Heart right ventricle (tissue), 16 donors: ENCODE data around the gene NPHP4. TPM values are rescaled to one million over a fixed set of nuclear protein-coding genes. Genes with fewer than 3 reads are reported as not detected.

ENCODE experiments used
- ATAC-seq, 8 donors: fragments of 200-7000 bp; cut with Tn5 transposase; one replicate each; pipeline ENCODE4 v1.9.1; 2020; ENCODE audit warnings: mild to moderate bottlenecking in 8 of 8, moderate library complexity in 8 of 8, moderate number of reproducible peaks in 1 of 8
- DNase-seq, 2 donors: peaks; one replicate each; pipeline ENCODE4 v3.0.0-alpha.2; 2020
- H3K27ac ChIP-seq, 10 donors: fragments of 200-600 bp; sonication (generic) in 2 of 10; one replicate each; pipeline versions ENCODE4 v1.5.0 to v1.8.0; 2020 to 2022; ENCODE audit warnings: mild to moderate bottlenecking in 3 of 10
- H3K27me3 ChIP-seq, 7 donors: fragments of 200-600 bp; one replicate each; pipeline ENCODE4 v1.8.0; 2021 to 2022; ENCODE audit warnings: mild to moderate bottlenecking in 2 of 7
- H3K36me3 ChIP-seq, 9 donors: fragments of 200-600 bp; sonication (generic) in 1 of 9; one replicate each; pipeline versions ENCODE4 v1.5.0 to v1.8.0; 2020 to 2022; ENCODE audit warnings: mild to moderate bottlenecking in 2 of 9
- H3K4me1 ChIP-seq, 9 donors: fragments of 200-600 bp; sonication (generic) in 1 of 9; one replicate each; pipeline versions ENCODE4 v1.5.0 to v1.8.0; 2020 to 2022; ENCODE audit warnings: mild to moderate bottlenecking in 4 of 9
- H3K4me3 ChIP-seq, 10 donors: fragments of 200-600 bp; sonication (generic) in 2 of 10; one replicate each; pipeline versions ENCODE4 v1.5.0 to v1.8.0; 2020 to 2022; ENCODE audit warnings: mild to moderate bottlenecking in 7 of 10, moderate library complexity in 2 of 10
- H3K9me3 ChIP-seq, 11 donors: fragments of 200-600 bp in 10 of 11; sonication (generic) in 2 of 11; one replicate each; pipeline versions ENCODE4 v1.5.0 to v1.8.0; 2013 to 2022; ENCODE audit warnings: mild to moderate bottlenecking in 2 of 11, control low read depth in 1 of 11, moderate library complexity in 1 of 11
- WGBS, 2 donors: extraction: QIAGEN DNeasy Blood & Tissue Kit; methylation state at CpG; one replicate each; pipeline ENCODE4 v1.1.7; 2013; ENCODE audit warnings: inconsistent platforms in 1 of 2; 5-methylcytosine and 5-hydroxymethylcytosine counted together
- intact Hi-C, 10 donors: fragments of 100-400 bp; cut with DNase I; formaldehyde crosslinking; loops; one replicate each; pipeline versions ENCODE4 v1.11.1 to v1.14.2; 2022
- polyA plus RNA-seq, 2 donors: library from polyadenylated mRNA; stranded (reverse); fragments of 200-250 nt; gene quantifications; one replicate each; pipeline ENCODE4 v1.2.3, GENCODE V29; 2013
- total RNA-seq, 10 donors: library from RNA; stranded (reverse); fragmentation: NEBNext Ultra II Directional in 3 of 10; extraction: Animal tissue kit (Norgen Biotek cat#: 25700) in 3 of 10; gene quantifications; one replicate each; pipeline versions ENCODE4 v1.2.1 to v1.2.4, GENCODE V29; 2021 to 2023
- TF ChIP-seq, protein P1 (sequence below), 9 donors: fragments of 200-600 bp; sonication (generic) in 2 of 9; IDR thresholded peaks; one replicate each; pipeline versions ENCODE4 v1.5.0 to v1.8.0; 2021 to 2022; ENCODE audit warnings: antibody characterized with exemption in 9 of 9, mild to moderate bottlenecking in 5 of 9, moderate library complexity in 1 of 9
- donor health status: Arrhythmogenic right ventricular cardiomyopathy.
- donor health status: ischemic (EF 13 %, LVEDD 7.1; RV severe dilation, severe dysfunction).
- donor health status: healthy with polysubstance abuse.
- donor health status: DM: no; HTN: yes; CAD: no.
- donor health status: DM: no; HTN: no; CAD: no.
- donor health status: ischemic (EF 25% LVEDD 6.9; RV normal size, moderate dysfunction).
- donor health status: ischemic (EF 25% LVEDD 5.7; RV mildly dilated, moderate dysfunction).
- donor health status: healthy.
- donor health status: DM: yes; HTN: yes; CAD: no.
- donor health status: Ischemic cardiomyopathy.
- donor health status: ischemic (EF 35%, LVEDD 5.7; RV mildly dilated, moderate dysfunction).
- donor health status: nonischemic (EF 11% LVEDD 7.7; RV severe dilation, severe dysfunction).
- donor health status: DM: yes; HTN: yes; CAD: no.
- donor health status: PGD.
- donor health status: ischemic (EF 29% LVEDD 5.4; RV normal size, mild dysfunction).
- donor health status: nonischemic (EF 23%, LVEDD 6.1; RV moderate dilation, normal function).

Gene NPHP4
- total and polyA plus RNA-seq, 12 donors: 2.4 to 5.7 (median 3.3) TPM

DNA sequence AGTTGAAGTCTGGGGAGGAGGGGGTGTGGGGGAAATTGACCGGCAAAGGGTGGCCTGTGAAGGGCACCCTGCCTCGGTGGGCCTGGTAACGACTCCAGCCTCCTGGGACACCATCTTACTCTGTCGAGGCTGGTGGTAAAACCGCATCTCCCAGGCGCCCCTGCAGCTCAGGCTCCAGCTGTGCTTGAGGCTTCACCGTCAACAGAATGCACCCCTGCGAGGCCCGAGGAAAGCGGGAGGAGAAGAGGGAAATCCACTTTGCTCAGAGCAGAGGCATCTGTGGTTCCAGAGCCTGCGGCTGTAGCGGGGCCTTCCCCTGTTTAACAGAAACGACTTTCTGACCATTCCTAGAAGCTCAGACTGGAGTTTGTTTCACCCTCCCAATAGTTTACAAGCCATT is 165.6 kb downstream of the NPHP4 start:
- WGBS, 2 donors: 36 to 40% methylated on average over 13 of the region's 13 CpGs
- ATAC-seq: no peak

DNA sequence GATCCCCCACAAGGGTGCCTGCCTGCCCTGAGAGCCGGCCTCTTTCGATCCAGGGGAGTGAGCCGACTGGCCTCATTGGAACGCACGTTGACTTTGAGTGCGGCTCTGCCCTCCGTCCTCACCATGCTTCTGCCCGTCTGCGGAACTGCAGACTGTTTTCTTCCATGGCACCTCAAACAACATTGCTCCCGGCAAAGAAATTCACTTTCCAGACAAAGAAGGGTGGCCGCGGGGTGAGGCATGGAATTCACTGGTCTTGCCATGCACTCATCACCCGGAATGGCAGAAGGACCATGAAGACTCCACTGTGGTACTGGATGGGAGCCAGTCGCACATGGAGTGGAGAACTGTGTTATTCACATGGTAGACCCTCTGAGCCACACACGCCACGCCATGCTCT is 169.5 kb downstream of the NPHP4 start:
- Histone ChIP-seq H3K27me3 (peaks cover 0 to 35% (median 12%) of the 10 kb centered on the region in 7 donors), H3K4me1 (no peaks in the 10 kb centered on the region), H3K9me3 (peaks cover 0 to 3% (median 0%) of the 10 kb centered on the region in 11 donors), H3K27ac (no peak overlapping the region), H3K4me3 (no peak overlapping the region), H3K36me3 (no peaks in the 10 kb centered on the region)
- intact Hi-C loops: no loop called here
- TF ChIP-seq, protein P1, sequence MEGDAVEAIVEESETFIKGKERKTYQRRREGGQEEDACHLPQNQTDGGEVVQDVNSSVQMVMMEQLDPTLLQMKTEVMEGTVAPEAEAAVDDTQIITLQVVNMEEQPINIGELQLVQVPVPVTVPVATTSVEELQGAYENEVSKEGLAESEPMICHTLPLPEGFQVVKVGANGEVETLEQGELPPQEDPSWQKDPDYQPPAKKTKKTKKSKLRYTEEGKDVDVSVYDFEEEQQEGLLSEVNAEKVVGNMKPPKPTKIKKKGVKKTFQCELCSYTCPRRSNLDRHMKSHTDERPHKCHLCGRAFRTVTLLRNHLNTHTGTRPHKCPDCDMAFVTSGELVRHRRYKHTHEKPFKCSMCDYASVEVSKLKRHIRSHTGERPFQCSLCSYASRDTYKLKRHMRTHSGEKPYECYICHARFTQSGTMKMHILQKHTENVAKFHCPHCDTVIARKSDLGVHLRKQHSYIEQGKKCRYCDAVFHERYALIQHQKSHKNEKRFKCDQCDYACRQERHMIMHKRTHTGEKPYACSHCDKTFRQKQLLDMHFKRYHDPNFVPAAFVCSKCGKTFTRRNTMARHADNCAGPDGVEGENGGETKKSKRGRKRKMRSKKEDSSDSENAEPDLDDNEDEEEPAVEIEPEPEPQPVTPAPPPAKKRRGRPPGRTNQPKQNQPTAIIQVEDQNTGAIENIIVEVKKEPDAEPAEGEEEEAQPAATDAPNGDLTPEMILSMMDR (IDR thresholded peaks at IDR 0.05): no peak
- DNase-seq (no peak), ATAC-seq (no peak)
- WGBS, 2 donors: 89 to 93% methylated on average over 16 of the region's 16 CpGs

More for the DNA sequence above, 165.6 kb downstream of the NPHP4 start:
- TF ChIP-seq, protein P1 (IDR thresholded peaks at IDR 0.05): no peak
- H3K27me3 ChIP-seq: peaks cover 0 to 29% (median 19%) of the 10 kb centered on the region in 7 donors
- H3K36me3 ChIP-seq: no peaks in the 10 kb centered on the region
- H3K9me3 ChIP-seq: peaks cover 0 to 3% (median 0%) of the 10 kb centered on the region in 11 donors
- intact Hi-C loops: loop anchor here in 1 of 10 donors (1.0 kb wide), 1 partner anchor 15 kb away; no protein-coding TSS in a partner anchor
- no peaks in the 10 kb centered on the region for H3K4me1 ChIP-seq
- DNase-seq: no peak
- H3K27ac ChIP-seq: no peak overlapping the region
- no peak overlapping the region for H3K4me3 ChIP-seq

DNA sequence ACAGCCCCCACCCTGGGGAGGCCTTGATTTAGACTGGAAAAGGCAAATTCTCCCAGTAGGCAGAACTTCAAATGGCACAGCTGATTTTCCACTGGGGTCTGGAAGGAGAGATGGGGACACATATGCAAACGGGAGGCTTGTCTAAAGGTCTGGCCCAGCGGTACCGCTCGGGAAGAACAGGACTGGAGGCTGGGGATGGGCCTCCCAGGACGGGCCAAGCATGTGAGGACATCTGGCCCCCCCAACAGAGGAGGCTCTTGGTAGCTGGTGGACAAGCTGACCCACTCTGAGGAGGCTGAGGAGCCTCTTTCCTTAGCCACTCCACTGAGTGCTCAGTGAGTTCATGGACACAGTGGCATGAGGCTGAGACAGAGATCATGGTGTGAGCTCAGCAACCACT is 170.0 kb downstream of the NPHP4 start:
- ATAC-seq: no peak
- Histone ChIP-seq H3K4me1 (no peaks in the 10 kb centered on the region), H3K36me3 (no peaks in the 10 kb centered on the region), H3K27me3 (peaks cover 0 to 37% (median 12%) of the 10 kb centered on the region in 7 donors), H3K27ac (no peak overlapping the region), H3K9me3 (peaks cover 0 to 3% (median 0%) of the 10 kb centered on the region in 11 donors), H3K4me3 (no peak overlapping the region)
- intact Hi-C loops: no loop called here
- DNase-seq: no peak
- TF ChIP-seq, protein P1 (IDR thresholded peaks at IDR 0.05): no peak
- WGBS, 2 donors: 81 to 84% methylated on average over 5 of the region's 5 CpGs

DNA sequence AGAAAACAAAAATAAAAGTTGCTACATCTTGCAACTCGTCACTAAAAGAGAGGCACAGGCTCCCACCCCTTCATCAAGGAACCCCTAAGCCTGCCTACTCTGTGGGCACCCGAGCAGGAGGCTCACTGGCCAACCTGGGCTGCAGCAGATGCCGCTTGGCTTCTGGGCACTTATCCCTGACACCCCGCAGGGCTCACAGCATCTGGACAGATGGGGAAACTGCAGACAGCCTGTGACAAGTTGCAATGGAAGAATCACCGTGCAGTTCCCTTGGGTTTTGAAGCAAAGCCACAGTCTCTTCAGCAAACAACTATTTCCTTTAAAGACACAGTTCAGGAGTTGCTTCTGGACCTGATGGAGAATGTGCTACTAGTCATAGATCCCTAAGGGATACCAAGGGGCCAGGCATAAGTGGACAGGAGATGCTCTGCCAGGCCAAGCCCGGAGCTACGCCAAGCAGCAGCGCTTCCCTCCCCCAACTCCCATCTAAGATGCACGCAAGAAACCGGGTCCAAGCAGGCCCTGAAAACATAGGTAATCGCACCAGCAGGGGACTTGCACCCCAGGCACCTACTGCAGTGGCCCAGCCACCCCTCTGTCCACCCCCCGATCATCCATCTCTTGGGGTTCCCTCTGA is 170.6 kb downstream of the NPHP4 start:
- no peak overlapping the region for H3K4me3 ChIP-seq
- no peak overlapping the region for H3K27ac ChIP-seq
- H3K36me3 ChIP-seq: no peaks in the 10 kb centered on the region
- WGBS, 2 donors: 68 to 71% methylated on average over 12 of the region's 12 CpGs
- TF ChIP-seq, protein P1 (IDR thresholded peaks at IDR 0.05): no peak
- H3K9me3 ChIP-seq: peaks cover 0 to 3% (median 0%) of the 10 kb centered on the region in 11 donors
- ATAC-seq (no peak), DNase-seq (no peak)
- intact Hi-C loops: no loop called here
- H3K4me1 ChIP-seq: no peaks in the 10 kb centered on the region
- H3K27me3 ChIP-seq: peaks cover 0 to 37% (median 12%) of the 10 kb centered on the region in 7 donors
